GM23338 (cell line): Measurements from ENCODE around the gene CMC1. TPM values are rescaled to one million over a fixed set of nuclear protein-coding genes. Genes with fewer than 3 reads are reported as not detected.

Experiments used
- ATAC-seq: fragments of 200-7000 bp; cut with Tn5 transposase; 3 replicates; pipeline ENCODE4 v1.9.1; 2020
- DNase-seq: peaks from one replicate; pipeline ENCODE4 v3.0.0-alpha.2; 2015; ENCODE audit warnings: low spot score
- H2AFZ ChIP-seq: fragments of 200-600 bp; sonication (generic); 2 replicates; pipeline ENCODE4 v1.8.0; 2016; ENCODE audit warnings: antibody characterized with exemption, mild to moderate bottlenecking, moderate library complexity
- H3F3A ChIP-seq: fragments of 200-600 bp; sonication (generic); replicated peaks from 2 replicates; pipeline ENCODE4 v1.8.0; 2017; ENCODE audit warnings: antibody characterized with exemption, mixed run types, low read depth
- H3K27ac ChIP-seq: fragments of 200-600 bp; sonication (generic); 2 replicates; pipeline ENCODE4 v1.6.1; 2016; ENCODE audit warnings: low read depth
- H3K27me3 ChIP-seq: fragments of 200-600 bp; sonication (generic); 2 replicates; pipeline ENCODE4 v1.8.0; 2016; ENCODE audit warnings: mild to moderate bottlenecking, mixed run types, moderate library complexity; ENCODE audit not compliant: insufficient read depth
- H3K36me3 ChIP-seq: fragments of 200-600 bp; sonication (generic); 2 replicates; pipeline ENCODE4 v1.8.0; 2016; ENCODE audit warnings: mild to moderate bottlenecking; ENCODE audit not compliant: insufficient read depth
- H3K4me1 ChIP-seq: fragments of 200-600 bp; sonication (generic); 2 replicates; pipeline ENCODE4 v1.8.0; 2016; ENCODE audit warnings: mild to moderate bottlenecking, moderate library complexity; ENCODE audit not compliant: insufficient read depth
- H3K4me2 ChIP-seq: fragments of 200-600 bp; sonication (generic); 2 replicates; pipeline ENCODE4 v1.7.1; 2017; ENCODE audit warnings: mixed run types
- H3K4me3 ChIP-seq: fragments of 200-600 bp; sonication (generic); 2 replicates; pipeline ENCODE4 v1.6.1; 2016; ENCODE audit warnings: mixed run types
- H3K79me2 ChIP-seq: fragments of 200-600 bp; sonication (generic); replicated peaks from 2 replicates; pipeline ENCODE4 v1.8.0; 2017; ENCODE audit warnings: mild to moderate bottlenecking; ENCODE audit not compliant: insufficient read depth
- H3K9me2 ChIP-seq: fragments of 200-600 bp; sonication (generic); 2 replicates; pipeline ENCODE4 v1.8.0; 2017; ENCODE audit not compliant: insufficient read depth
- H4K20me1 ChIP-seq: fragments of 200-600 bp; sonication (generic); replicated peaks from 2 replicates; pipeline ENCODE4 v1.8.0; 2017; ENCODE audit warnings: mild to moderate bottlenecking; ENCODE audit not compliant: insufficient read depth
- H3K27ac Mint-ChIP-seq: 2 replicates; pipeline ENCODE4 v1.8.0; 2020; ENCODE audit warnings: inconsistent platforms, mild to moderate bottlenecking, moderate library complexity, mixed read lengths
- H3K27me3 Mint-ChIP-seq: 3 replicates; pipeline ENCODE4 v1.8.0; 2022; ENCODE audit warnings: low read depth, mild to moderate bottlenecking, moderate library complexity, mixed read lengths, inconsistent platforms; ENCODE audit not compliant: insufficient read depth, poor library complexity
- H3K36me3 Mint-ChIP-seq: 3 replicates; pipeline ENCODE4 v1.8.0; 2021; ENCODE audit warnings: low read depth, mild to moderate bottlenecking, inconsistent platforms, moderate library complexity, mixed read lengths
- H3K4me1 Mint-ChIP-seq: 3 replicates; pipeline ENCODE4 v1.8.0; 2020; ENCODE audit warnings: mild to moderate bottlenecking, inconsistent platforms, mixed read lengths
- H3K4me3 Mint-ChIP-seq: 3 replicates; pipeline ENCODE4 v1.8.0; 2021; ENCODE audit warnings: moderate library complexity, mild to moderate bottlenecking, inconsistent platforms, mixed read lengths
- H3K9me3 Mint-ChIP-seq: 3 replicates; pipeline ENCODE4 v1.8.0; 2020; ENCODE audit warnings: moderate library complexity, mild to moderate bottlenecking, inconsistent platforms, mixed read lengths
- CREB1 ChIP-seq: fragments of 250-450 bp; sonication (Bioruptor Pico); IDR thresholded peaks from 2 replicates; pipeline ENCODE4 v1.5.0; 2020; ENCODE audit warnings: low read depth, mild to moderate bottlenecking, moderate library complexity
- CTCF ChIP-seq, 2 experiments: fragments of 200-600 bp in 1 of 2; sonication (generic) in 1 of 2; conservative IDR thresholded peaks; 2 replicates each; pipeline versions ENCODE4 v1.5.1 to v1.6.1; 2016 to 2017; ENCODE audit warnings: antibody characterized with exemption in 2 of 2, low read depth in 2 of 2, mild to moderate bottlenecking in 2 of 2, moderate library complexity in 1 of 2
- ETS1 ChIP-seq: IDR thresholded peaks from 2 replicates; pipeline ENCODE4 v1.6.1; 2016; ENCODE audit warnings: antibody characterized with exemption
- EZH2phosphoT487 ChIP-seq: fragments of 200-600 bp; sonication (generic); IDR thresholded peaks from one replicate; pipeline ENCODE4 v1.8.1; 2018; ENCODE audit warnings: antibody characterized with exemption; ENCODE audit not compliant: unreplicated experiment
- JUNB ChIP-seq: IDR thresholded peaks from one replicate; pipeline ENCODE4 v1.6.1; 2016; ENCODE audit warnings: antibody characterized with exemption; ENCODE audit not compliant: unreplicated experiment
- POLR2AphosphoS5 ChIP-seq: IDR thresholded peaks from 2 replicates; pipeline ENCODE4 v1.6.1; 2016; ENCODE audit warnings: antibody characterized with exemption, low read depth
- REST ChIP-seq: IDR thresholded peaks from one replicate; pipeline ENCODE4 v1.6.1; 2018; ENCODE audit warnings: antibody characterized with exemption; ENCODE audit not compliant: unreplicated experiment
- STAT1 ChIP-seq: IDR thresholded peaks from one replicate; pipeline ENCODE4 v1.6.1; 2016; ENCODE audit warnings: antibody characterized with exemption; ENCODE audit not compliant: unreplicated experiment
- ZNF114 ChIP-seq: fragments of 250-450 bp; sonication (Bioruptor Pico); IDR thresholded peaks from 2 replicates; pipeline ENCODE4 v1.5.0; 2020; ENCODE audit warnings: mild to moderate bottlenecking, moderate library complexity
- ZNF331 ChIP-seq: fragments of 250-450 bp; sonication (Bioruptor Pico); IDR thresholded peaks from 2 replicates; pipeline ENCODE4 v1.5.0; 2020; ENCODE audit warnings: low read depth, mild to moderate bottlenecking, moderate library complexity
- polyA plus RNA-seq: library from polyadenylated mRNA; unstranded; fragments of >200 nt; fragmentation: Nextera tagmentation; extraction: Ambion mirVana; gene quantifications from 2 replicates; pipeline ENCODE4 v1.2.1, GENCODE V29; 2016
- total RNA-seq: library from RNA; depleted of rRNA; stranded (reverse); fragments of >200 nt; shearing (Covaris generic); gene quantifications from 2 replicates; pipeline ENCODE4 v1.2.3, GENCODE V29; 2014

Gene CMC1
- total and polyA plus RNA-seq, 2 experiments from 2014 or later, result 9.2 to 144 TPM

- H3K4me3 Mint-ChIP-seq, result no peak overlapping the region
- H3K27me3 Mint-ChIP-seq, result no peaks in the 10 kb centered on the region
- Histone ChIP-seq H3F3A (no peaks in the 10 kb centered on the region), H3K9me2 (no peaks in the 10 kb centered on the region), H3K4me3 (no peak overlapping the region), H3K79me2 (no peaks in the 10 kb centered on the region), H3K4me1 (no peaks in the 10 kb centered on the region), H3K4me2 (no peak overlapping the region), H3K27me3 (no peaks in the 10 kb centered on the region), H3K36me3 (no peaks in the 10 kb centered on the region), H2AFZ (no peak overlapping the region), H3K27ac (no peak overlapping the region), H4K20me1 (no peaks in the 10 kb centered on the region)
- TF ChIP-seq JUNB, result no peak
- no peak for TF ChIP-seq POLR2AphosphoS5
- no peak for TF ChIP-seq CREB1 (CRISPR knock-in tag)
- no peak for TF ChIP-seq REST
- no peak for TF ChIP-seq EZH2phosphoT487
- TF ChIP-seq ZNF114, result no peak
- H3K4me1 Mint-ChIP-seq, result peaks cover 8% of the 10 kb centered on the region; the same call in 2 of the 3 replicates
- H3K27ac Mint-ChIP-seq, result no peak overlapping the region
- H3K36me3 Mint-ChIP-seq, result no peaks in the 10 kb centered on the region; the same call in 2 of the 3 replicates
- ATAC-seq (no peak), DNase-seq (no peak)
- H3K9me3 Mint-ChIP-seq, result no peaks in the 10 kb centered on the region
Measured at GRCh38 chr3:28322464-28322863, 81.0 kb downstream of the CMC1 start.

- DNase-seq (no peak), ATAC-seq (no peak)
- TF ChIP-seq REST (no peak), ETS1 (no peak), JUNB (no peak), POLR2AphosphoS5 (no peak), EZH2phosphoT487 (no peak), STAT1 (no peak), ZNF331 (CRISPR knock-in tag) (no peak), CREB1 (CRISPR knock-in tag) (no peak), CTCF (conservative IDR thresholded peaks at IDR 0.05; ENCODE audit: low read depth in 2 of 2) (no peak), ZNF114 (no peak)
Measured at GRCh38 chr3:28326458-28326926, 85.1 kb downstream of the CMC1 start.

More at GRCh38 chr3:28326458-28326926, 85.1 kb downstream of the CMC1 start:
- Histone ChIP-seq H3K4me3 (no peak overlapping the region), H3F3A (no peaks in the 10 kb centered on the region), H3K4me1 (no peaks in the 10 kb centered on the region), H4K20me1 (no peaks in the 10 kb centered on the region), H3K79me2 (no peaks in the 10 kb centered on the region), H3K36me3 (no peaks in the 10 kb centered on the region), H3K4me2 (no peak overlapping the region), H3K27me3 (no peaks in the 10 kb centered on the region), H3K9me2 (no peaks in the 10 kb centered on the region), H3K27ac (no peak overlapping the region), H2AFZ (no peak overlapping the region)
- H3K27me3 Mint-ChIP-seq, result no peaks in the 10 kb centered on the region
- no peaks in the 10 kb centered on the region; the same call in 2 of the 3 replicates for H3K36me3 Mint-ChIP-seq
- no peak overlapping the region for H3K4me3 Mint-ChIP-seq
- no peaks in the 10 kb centered on the region for H3K9me3 Mint-ChIP-seq
- H3K27ac Mint-ChIP-seq, result no peak overlapping the region
- peaks cover 1% of the 10 kb centered on the region; the same call in 2 of the 3 replicates for H3K4me1 Mint-ChIP-seq
